Ammon's horn (tissue), 1 donor: ENCODE data around the gene NUTM2F.
"Not testable (repeated sequence)": the region's sequence is repeated elsewhere in the genome, so short reads cannot be mapped to it uniquely, and the experiment has no call there.

Source experiments
- DNase-seq: peaks from one replicate; pipeline ENCODE4 v3.0.0-alpha.2; 2016; ENCODE audit warnings: low spot score

The NUTM2F gene, protein sequence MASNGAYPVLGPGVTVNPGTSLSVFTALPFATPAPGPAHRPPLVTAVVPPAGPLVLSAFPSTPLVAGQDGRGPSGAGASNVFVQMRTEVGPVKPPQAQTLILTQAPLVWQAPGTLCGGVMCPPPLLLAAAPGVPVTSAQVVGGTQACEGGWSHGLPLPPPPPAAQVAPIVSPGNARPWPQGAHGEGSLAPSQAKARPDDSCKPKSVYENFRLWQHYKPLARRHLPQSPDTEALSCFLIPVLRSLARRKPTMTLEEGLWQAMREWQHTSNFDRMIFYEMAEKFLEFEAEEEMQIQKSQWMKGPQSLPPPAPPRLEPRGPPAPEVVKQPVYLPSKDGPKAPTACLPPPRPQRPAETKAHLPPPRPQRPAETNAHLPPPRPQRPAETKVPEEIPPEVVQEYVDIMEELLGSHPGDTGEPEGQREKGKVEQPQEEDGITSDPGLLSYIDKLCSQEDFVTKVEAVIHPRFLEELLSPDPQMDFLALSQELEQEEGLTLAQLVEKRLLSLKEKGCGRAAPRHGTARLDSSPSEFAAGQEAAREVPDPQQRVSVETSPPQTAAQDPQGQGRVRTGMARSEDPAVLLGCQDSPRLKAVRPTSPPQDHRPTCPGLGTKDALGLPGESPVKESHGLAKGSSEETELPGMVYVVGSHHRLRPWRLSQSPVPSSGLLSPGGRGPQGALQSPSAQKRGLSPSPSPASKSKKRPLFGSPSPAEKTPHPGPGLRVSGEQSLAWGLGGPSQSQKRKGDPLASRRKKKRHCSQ

DNA sequence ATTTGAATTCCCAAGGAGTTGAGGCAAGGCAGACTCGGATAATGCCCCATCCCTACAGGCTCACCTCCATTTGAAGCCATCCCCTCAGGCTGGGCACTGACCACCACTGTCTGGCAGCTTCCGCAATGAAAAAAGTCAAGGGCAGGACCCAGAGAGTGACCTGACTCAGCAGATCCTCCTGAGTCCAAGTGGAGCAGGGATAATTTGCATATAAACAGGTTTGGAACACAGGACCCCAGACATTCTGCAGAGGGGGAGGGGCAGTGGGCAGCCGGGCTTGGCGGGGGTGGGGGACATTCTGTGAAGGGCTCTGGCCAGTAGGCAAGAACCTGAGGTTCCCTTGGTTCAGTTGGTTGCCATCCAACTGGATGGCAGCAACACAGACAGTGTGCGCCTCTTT is at the start of gene NUTM2F:
Gene NUTM2F, minus strand, starts transcription at position 101 of the 400 bp plus-strand sequence. Its CDS starts 21 bp downstream, at position 80.
- not testable (repeated sequence) for DNase-seq

DNA sequence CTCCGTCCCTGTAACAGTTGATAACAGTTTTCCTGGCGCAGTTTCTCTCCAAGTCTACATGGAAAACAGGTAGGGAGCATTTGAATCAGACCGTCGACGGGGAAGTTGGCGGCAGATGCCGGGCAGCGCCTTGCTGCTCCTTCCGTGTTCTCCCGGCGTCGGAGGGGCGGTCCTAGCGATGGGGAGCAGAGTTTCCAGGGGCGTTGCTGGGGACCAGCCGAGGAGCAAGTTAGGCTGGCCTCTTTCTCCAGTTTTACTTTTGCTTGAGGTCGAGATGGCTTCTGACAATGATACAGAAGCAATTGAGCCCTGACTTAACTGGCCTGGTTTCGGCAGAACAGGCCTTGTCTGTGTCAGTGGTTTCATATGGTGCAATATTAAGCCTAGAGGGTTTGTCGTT is 46.8 kb upstream of the NUTM2F start:
- DNase-seq, result not testable (repeated sequence)

DNA sequence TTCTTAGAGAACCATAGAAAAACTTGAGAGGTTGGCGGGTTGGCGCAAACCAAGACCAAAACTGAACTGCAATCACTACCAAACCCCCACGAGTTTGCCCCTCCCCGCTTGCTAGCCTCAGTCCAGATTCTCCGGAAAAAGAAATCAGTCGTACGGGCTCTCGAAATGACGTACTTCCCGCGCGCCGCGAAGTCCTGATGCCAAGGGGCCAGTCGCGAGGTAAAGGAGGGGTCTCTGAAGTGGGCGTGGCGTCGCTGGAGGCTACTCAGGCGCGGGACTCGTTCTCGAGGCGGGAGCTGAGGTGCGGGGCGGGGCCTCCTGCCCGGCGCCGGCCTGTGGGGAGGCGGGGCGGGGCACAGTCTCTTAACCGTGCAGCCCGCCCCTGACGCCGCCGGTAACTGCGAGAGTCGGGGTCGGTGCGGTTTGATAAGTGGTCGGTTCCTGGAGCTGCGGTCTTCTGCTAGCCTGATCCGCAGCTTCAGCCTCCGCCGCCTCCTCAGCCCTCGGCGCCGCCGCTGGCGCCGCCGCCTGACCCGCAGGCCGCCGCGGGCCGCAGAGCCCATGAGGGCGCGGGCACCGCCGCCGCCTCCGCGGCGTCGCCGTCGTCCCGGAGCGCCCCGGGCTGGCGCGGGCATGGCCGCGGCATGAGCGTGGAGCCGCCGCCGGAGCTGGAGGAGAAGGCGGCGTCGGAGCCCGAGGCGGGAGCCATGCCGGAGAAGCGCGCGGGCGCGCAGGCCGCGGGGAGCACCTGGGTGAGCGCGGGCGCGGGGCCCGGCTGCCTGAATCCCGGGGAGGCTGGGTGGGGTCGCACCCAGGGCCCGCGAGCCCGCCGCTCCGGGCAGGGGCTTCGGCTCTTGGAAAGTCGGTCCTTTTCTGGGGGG is 46.0 kb upstream of the NUTM2F start:
- DNase-seq, result peak; percentile 92

DNA sequence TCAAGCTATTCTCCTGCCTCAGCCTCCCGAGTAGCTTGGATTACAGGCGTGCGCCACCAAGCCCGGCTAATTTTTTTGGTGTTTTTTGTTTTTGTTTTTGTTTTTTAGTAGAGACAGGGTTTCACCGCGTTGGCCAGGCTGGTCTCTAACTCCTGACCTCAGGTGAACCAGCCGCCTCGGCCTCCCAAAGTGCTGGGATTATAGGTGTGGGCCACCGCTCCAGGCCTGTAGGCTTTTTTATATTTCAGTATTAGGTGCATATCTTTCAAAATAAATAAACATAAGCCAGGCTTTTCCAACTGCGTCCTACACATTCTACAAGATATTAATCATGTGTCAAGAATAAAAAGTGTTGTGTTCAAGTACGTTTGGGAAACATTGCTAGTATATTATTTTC is 45.3 kb upstream of the NUTM2F start:
- DNase-seq, result not testable (repeated sequence)

DNA sequence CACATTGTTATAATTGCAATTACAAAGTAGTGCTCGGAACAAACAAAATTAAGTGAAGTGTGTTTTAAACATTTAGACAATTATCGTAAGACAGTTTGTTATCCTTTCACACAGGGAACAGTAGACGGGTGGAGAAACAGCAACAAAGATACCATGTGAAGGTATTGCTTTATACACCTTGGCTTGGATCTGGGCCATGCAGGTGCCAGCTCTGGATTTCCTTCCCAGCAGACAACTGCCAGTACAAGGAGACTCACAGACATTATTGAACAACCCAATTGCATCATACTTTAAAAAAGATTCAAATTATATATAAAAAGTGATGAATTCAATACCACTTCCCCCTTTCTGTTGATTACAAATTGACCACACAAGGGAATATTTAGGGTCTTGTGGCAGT is 41.8 kb upstream of the NUTM2F start:
- DNase-seq, result not testable (repeated sequence)

DNA sequence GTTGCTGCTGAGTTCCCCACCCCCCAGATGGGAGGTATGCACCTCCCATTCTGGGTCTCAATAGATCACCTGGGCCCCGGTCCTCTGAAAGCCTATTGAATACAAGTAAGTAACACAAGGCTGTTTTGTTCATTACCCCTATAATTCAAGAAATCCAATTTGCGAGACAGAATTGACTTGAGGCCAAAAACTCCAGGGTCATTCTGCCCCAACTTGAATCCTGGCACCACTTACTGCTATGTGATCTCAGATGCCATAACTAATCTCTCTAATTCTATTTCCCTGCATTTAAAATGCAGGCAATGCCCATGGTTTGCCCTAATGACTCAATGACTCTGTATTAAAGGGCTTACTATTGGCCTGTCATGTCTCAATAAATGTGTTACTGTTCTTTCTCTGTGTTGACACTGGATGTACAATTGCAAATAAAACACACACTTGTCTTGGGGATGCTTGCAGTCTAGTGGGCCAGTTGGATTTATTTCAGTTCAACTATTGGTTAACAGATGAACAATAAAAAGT is 35.7 kb upstream of the NUTM2F start:
- not testable (repeated sequence) for DNase-seq

DNA sequence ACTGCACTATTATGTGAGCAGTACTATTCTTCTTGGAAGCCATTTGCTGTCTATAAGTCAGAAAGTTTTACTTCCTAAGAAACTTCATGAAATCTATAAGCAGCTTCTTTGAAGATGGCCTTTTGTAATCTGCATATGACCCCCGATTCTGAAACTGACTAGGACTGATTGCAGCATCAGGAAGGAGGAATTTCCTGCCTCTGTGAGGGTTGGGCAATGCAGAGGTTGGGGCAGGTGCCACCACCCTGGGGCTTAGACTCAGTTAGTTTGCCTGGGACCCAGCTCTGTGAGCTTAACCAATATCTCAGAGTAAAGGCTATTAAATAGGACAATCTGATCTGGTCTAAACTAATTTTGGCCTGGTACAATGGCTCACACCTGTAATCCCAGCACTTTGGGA is 28.7 kb upstream of the NUTM2F start:
- not testable (repeated sequence) for DNase-seq

DNA sequence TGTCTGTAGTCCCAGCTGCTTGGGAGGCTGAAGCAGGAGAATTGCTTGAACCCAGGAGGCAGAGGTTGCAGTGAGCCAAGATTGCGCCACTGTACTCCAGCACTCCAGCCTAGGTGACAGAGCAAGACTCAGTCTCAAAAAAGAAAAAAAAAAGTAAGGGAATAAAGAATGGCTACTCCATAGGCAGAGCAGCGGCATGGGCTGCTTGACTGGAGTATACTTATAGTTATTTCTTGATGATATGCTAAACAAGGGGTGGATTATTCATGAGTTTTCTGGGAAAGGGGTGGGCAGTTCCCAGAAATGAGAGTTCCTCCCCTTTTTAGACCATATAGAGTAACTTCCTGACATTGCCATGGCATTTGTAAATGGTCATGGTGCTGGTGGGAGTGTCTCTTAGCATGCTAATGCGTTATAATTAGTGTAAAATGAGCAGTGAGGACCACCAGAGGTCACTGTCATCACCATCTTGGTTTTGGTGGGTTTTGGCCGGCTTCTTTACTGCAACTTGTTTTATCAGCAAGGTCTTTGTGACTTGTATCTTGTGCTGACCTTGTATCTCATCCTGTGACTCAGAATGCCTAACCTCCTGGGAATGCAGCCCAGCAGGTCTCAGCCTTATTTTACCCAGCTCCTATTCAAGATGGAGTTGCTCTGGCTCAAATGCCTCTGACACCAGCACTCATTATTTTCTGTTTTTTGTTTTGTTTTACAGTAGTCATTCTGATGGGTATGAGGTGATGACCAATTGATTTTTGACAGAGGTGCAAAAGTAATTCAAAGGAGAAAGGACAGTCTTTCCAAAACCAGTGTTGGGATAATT is 23.7 kb upstream of the NUTM2F start:
- not testable (repeated sequence) for DNase-seq

DNA sequence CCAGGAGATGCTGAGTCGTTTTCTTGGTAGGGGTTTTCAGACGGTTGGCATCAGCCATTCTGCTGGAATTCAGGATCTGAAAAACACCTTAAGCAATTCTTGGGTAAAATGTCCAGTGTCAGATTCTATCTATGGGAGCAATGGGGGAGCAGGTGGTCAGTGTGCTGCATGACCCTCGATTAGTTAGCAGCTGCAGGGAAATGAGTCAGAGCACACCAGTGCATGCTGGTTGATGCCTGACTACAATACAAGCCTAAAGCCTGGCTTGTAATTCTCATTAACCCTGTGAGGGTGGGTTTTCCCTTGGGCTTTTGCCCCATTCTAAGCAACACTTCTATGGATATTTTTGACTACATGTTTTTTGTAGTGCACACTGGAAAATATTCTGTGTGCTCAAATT is 20.3 kb upstream of the NUTM2F start:
- not testable (repeated sequence) for DNase-seq

DNA sequence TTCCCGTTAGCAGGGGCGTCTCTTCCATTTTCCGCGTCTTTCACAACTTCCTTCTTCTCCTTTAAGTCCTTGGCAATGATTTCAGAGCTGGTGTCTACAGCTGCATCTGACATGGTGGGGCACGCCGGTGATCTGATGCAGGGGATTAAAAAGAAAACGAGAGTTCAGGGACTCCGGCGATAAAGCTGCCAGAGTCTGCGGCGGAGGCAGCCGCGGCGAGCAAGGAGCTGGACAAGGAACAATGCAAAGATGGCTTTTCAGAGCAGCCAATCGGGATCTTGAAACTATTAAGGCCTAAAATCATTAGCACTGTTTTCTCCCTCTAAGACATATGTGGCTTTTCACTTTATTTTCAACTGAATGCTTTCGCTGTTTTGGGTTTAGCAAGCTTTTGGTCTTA is 19.0 kb upstream of the NUTM2F start:
- not testable (repeated sequence) for DNase-seq

DNA sequence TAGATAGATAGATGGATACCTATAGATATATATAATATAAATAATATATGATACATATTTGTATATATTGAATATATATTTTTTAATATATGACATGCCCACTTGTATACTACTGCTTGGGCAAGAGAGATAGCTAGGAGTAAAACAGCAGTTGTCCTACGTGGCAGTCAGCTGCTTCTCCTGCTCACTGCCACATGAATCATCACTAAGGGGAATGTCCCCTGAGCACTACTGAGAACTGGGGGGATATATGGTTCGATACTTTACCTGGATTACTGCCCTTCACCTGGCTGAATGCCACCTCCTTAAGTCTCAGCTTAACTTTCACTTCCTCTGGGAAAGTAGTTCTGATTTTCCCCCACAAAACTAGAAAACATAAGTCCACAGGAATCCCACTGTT is 13.3 kb upstream of the NUTM2F start:
- DNase-seq, result not testable (repeated sequence)

DNA sequence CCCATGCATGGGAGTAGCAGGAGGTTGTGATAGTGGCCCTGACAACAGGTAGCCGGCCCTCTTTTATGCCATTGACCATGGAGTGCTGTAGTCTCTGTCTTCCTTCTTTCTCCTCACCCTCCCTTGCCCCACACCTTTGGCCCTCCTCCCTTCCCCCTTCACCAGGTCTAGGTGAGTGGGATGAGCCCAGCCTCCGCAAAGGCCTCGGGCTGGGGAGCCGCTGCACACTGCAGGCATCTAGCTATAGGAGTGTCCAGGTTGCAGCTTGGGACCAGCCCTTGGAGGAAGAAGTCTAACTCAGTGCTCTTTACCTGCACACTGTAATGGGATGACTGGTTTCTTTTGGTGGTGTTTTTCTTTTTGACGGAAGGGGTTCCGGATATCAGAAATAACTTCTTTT is 12.3 kb upstream of the NUTM2F start:
- not testable (repeated sequence) for DNase-seq

DNA sequence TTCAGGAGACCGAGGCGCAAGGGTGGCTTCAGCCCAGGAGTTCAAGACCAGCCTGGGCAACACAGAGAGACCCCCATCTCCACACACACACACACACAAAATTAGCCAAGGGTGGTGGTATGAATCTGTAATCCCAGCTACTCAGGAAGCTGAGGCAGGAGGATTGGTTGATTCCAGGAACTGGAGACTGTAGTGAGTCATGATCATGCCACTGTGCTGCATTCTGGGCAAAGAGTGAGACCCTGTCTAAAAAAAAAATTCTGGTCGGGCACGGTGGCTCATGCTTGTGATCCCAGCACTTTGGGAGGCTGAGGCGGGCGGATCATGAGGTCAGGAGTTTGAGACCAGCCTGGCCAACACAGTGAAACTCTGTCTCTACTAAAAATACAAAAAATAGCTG is 11.2 kb upstream of the NUTM2F start:
- not testable (repeated sequence) for DNase-seq

DNA sequence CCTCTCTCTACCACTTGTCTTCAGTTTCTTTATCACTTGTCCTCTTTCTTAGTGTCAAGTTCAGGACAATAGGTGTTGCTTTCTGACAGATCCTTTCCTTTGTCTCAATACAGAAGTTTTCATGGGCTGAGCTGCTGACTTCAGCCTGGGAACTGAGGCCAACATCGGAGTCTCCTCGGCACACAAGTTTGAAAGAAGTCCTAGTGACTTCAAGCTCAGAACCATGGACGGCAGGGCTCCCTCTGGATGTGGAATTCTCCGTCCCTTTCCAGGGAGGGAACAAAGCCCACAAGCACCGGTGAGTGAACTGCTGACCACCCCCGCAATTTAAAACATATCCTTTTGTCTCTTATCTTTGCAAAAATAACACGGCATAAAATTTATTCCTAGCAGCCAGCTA is 10.3 kb upstream of the NUTM2F start:
- DNase-seq, result not testable (repeated sequence)

DNA sequence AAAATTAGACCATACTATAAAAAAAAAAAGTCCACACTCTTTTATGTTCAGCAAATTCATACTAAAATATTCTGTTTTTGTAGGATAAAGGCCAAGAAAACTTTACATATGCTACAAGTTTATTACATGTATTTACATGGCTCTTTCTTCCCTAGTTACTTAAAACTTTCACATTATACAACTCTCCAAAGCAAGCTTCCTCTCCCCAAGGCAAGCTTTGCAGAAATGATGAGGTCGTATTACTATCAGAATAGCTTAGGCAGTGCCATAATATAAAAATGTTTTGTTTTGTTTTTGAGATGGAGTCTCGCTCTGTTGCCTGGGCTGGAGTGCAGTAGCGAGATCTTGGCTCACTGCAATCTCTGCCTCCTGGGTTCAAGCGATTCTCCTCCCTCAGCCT is 8.0 kb upstream of the NUTM2F start:
- DNase-seq, result not testable (repeated sequence)

DNA sequence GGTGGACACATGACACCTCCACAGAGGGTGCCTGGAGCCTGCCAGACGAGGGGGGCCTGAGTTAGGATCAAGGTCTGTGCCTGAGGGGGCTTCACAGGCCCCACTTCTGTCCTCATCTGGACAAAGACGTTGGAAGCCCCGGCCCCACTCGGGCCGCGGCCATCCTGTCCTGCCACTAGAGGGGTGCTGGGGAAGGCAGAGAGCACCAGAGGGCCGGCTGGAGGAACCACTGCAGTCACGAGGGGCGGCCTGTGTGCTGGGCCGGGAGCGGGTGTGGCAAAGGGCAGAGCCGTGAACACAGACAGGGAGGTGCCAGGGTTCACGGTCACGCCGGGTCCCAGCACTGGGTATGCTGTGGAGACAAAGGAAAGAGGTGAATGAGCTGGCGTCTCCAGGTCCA is 2.9 kb downstream of the NUTM2F start:
- DNase-seq, result not testable (repeated sequence)

DNA sequence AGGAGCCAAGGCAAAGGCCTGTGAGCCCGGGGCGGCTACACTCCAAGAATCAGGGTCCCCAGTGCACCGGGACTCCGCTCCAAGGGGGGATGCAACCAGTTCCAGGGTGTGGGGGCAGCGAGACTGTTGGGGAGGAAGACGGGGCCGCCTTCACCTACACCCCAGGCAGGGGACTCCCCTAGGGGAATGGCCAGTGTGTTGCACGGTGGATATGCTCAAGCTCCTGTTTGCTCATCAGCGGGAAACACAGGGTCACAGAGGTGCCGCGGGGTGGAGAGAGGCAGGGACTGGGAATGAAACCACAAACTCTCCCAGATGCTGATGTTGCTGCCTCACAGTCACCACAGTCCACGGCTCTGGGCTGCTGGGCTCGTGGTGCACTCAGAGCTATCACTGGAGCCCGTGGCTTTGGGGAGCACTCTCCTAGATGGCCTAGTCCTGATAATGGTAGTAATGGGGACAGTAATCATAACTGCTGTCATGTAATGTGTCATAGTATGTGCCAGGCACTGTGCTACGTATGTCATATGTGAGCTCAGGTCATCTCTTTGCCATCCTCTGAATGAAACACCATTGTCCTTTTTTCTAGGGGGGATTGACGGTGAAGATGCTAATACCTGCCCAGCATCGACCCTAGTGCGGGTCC is 5.2 kb downstream of the NUTM2F start:
- not testable (repeated sequence) for DNase-seq

DNA sequence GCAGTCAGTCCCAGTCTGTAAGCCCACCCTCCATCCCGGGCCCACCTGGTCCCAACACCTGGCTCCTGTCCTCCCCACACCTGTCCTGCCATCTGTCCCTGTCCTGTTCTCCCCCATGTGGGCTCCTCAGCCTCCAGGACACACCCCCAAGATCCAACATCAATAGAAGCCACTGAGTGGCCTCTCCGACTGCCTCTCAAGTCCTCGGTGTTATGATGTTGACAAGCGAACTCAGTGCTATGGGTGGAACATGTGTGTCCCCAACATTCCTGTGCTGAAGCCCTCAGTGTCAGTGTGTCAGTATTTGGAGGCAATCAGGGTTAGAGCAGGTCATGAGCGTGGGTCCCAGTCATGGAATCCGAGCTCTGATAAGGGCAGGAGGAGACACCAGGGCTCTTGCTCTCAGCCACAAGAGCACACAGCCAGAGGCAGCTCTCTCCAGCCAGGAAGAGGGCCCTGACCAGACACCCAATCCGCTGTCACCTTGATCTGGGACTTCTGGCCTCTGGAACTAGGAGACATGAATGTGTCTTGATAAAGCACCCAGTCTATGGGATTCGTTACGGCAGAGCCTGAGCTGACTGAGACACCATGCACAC is 6.0 kb downstream of the NUTM2F start:
- not testable (repeated sequence) for DNase-seq

DNA sequence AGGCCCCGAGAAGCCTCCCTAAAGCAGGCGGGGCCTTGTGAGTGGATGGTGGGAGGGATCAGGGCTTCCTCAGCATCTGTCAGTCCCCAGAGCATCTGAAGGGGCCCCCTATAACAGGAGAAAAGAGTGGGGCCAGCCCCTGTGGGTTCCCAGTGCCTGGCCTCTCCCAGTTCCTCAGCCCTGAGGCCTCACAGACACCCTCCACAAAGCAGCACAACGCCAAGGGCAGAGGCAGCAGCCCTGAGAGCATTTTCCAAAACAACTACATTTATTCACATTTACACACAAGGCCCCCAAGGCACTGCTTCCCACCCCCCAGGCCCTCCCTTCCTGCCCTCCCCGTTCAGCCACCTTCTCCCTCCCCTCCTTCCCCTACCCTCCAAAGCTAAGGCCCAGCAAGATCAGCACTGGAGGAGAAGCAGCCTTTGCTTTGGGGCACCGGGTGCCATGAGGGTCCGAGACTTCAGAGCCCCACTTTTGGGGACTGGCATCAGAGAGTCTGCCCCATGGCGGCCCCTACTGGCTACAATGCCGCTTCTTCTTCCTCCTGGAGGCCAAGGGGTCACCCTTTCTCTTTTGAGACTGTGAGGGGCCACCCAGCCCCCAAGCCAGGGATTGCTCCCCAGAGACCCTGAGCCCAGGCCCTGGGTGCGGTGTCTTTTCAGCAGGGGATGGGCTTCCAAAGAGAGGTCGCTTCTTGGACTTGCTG is 10.3 kb downstream of the NUTM2F start:
- not testable (repeated sequence) for DNase-seq
